GM04503 (cell line): ENCODE measurements around the gene CENPB.
"Not testable (repeated sequence)": the region's sequence is repeated elsewhere in the genome, so short reads cannot be mapped to it uniquely, and the experiment has no call there.

Experiments used
- DNase-seq: peaks from one replicate; pipeline ENCODE4 v3.0.0-alpha.2; 2012; ENCODE audit warnings: low read depth

Gene CENPB, protein sequence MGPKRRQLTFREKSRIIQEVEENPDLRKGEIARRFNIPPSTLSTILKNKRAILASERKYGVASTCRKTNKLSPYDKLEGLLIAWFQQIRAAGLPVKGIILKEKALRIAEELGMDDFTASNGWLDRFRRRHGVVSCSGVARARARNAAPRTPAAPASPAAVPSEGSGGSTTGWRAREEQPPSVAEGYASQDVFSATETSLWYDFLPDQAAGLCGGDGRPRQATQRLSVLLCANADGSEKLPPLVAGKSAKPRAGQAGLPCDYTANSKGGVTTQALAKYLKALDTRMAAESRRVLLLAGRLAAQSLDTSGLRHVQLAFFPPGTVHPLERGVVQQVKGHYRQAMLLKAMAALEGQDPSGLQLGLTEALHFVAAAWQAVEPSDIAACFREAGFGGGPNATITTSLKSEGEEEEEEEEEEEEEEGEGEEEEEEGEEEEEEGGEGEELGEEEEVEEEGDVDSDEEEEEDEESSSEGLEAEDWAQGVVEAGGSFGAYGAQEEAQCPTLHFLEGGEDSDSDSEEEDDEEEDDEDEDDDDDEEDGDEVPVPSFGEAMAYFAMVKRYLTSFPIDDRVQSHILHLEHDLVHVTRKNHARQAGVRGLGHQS

GRCh38 chr20:3786665-3787323, at the start of gene CENPB:
CENPB (minus strand) TSS chr20:3786740; CDS start chr20:3786483, 257 bp downstream.
- no peak for DNase-seq

GRCh38 chr20:3836132-3836531, 49.6 kb upstream of the CENPB start:
- DNase-seq, result no peak

GRCh38 chr20:3829891-3830290, 43.4 kb upstream of the CENPB start:
- DNase-seq, result not testable (repeated sequence)

DNA sequence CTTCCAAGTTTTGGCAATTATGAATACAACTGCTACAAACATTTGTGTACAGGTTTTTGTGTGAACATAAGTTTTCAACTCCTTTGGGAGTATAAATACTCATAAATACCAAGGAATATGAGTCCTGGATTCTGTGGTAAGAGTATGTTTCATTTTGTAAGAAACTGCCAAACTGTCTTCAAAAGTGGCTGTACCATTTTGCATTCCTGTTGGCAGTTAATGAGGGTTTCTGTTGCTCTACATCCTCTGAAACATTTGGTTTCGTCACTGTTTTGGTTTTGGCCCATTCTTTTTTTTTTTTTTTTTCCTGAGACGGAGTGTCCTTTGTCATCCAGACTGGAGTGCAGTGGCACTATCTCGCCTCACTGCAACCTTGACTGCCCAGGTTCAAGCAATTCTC, 42.3 kb upstream of the CENPB start:
- peak; percentile 54 for DNase-seq

GRCh38 chr20:3826420-3826819, 39.9 kb upstream of the CENPB start:
- DNase-seq, result no peak

- DNase-seq, result no peak
These were observed 39.0 kb upstream of the CENPB start for GRCh38 chr20:3825526-3825925.

DNA sequence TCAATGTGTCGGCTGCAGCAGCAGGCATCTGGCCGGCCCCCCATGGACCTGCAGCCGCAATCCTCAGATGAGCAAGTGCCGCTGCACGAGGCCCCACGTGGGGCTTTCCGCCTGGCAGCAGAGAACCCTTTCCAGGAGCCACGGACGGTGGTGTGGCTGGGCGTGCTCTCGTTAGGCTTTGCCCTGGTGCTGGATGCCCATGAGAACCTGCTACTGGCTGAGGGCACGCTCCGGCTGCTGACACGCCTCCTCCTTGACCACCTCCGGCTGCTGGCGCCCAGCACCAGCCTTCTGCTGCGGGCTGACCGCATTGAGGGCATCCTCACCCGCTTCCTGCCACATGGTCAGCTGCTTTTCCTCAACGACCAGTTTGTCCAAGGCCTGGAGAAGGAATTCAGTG, 37.3 kb upstream of the CENPB start:
- no peak for DNase-seq

DNA sequence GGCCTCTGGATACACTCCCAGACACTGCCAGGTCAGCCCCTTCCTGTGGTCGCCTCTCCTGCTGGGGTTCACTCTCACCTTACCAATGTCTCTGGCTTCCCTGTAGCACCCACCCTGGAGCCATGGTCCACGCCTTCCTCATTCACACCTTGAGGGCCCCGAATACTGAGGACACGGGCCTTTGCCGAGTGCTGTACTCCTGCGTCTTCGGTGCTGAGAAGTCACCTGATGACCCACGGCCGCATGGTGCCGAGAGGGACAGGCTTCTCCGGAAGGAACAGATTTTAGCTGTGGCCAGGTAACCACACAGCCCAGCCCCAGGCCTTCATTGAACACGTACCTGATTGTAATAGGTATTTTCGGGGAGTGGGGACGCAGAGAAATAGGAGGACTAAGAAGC, 35.5 kb upstream of the CENPB start:
- no peak for DNase-seq

- no peak for DNase-seq
These were observed 34.6 kb upstream of the CENPB start for GRCh38 chr20:3820901-3821727.

DNA sequence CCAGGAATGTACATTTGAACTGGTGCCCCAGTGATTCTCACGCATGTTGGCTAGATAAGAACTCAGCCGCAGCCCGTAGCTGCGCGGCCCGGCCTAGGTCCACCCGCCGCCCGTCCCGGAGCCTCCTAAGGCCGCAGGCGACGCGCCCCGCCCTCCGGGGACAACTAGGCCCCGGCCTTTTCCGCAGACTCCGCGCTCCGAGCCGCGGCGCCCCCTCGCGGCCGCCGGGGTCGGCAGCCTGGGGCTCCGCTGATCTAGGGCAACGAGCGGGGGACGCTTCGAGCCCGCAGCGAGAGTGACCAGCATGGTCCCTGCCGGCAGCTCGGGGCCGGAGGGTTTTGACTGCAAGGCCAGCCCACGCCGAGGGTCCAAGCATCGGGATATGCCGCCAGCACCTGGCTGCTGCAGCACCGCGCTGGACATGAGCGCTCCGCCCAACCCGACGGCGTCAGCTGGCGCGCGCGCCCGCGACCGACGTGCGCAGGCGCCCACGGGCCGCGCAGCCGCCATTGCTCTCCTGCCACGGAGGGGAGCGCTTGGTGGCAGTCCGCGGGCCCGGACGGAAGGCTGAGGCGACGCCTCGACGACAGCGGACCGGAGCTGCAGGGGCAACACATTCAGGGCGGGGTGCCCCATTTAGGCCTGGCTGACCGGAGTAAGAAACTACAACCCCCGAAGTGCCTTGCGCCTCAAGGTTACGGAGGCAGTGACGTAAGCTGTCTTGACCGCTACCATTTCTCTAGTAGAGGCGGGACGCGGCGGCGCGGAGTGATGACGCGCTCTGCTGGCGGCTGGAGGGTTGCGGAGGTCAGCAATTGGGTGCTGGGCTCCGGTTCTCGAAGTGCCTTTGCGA, 33.7 kb upstream of the CENPB start, which contains the start of gene AP5S1:
TSS of gene AP5S1 (plus strand) at position 500 of the 853 bp plus-strand sequence. CDS start 1,571 bp downstream, outside the sequence.
- DNase-seq, result peak; percentile 72

DNA sequence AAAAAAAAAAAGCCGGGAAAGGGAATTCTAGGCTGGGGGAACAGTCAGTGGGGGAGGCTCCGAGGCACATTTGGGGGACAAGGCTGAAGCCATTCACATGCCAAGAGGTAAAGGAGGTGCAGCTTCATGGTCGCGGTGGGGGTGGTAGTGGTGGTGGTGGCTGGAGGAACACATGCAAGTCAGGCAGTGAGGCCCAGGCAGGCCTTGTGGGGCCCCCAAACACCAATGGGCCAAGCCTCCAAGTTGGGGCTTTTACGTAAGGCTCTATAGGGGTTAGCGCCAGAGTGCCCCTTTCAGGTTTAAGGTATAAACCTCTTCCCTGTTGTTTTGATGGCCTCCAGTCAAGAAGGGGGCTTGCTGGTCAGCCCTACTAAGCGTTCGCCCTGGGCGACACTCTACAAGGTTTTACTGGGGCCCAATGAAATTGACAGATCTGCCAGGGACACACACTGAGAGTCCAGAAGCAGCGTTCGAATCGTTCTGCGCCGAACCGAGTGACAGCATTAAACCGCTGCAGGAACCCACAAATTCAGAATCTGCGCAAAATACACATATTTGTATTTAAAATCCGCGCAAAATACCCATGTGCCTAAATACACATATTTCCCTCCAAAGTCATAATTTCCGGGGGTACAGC, 33.0 kb upstream of the CENPB start:
- DNase-seq, result no peak

GRCh38 chr20:3818155-3819151, 31.9 kb upstream of the CENPB start:
- peak; percentile 39 for DNase-seq

- no peak for DNase-seq
These were observed 29.3 kb upstream of the CENPB start for GRCh38 chr20:3815703-3816315.

DNA sequence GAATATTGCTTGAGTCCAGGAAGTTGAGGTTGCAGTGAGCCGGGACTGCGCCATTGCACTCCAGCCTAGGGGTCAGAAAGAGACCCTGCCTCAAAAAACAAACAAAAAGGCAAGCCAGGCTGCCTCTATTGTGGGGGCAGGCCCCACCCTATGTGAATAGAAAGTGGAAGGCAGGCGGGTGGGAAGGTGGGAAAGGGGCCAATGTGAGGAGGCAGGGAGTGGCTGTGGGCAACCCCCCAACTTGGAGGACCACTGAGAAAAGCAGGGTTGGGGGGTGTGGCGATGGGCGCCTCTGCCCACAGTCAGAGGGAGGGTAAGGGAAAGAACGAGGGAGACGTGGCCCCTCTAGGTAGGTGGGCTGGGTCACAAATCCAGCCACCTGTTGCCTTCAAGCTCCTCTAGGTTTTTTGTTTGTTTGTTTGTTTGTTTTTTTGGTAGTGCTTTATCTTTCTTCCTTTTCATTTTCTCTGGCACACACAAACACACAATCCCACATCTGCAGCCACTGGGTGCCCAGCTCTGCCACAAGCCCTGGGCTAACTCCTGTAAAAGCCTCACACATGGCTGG, 28.5 kb upstream of the CENPB start:
- no peak for DNase-seq

- no peak for DNase-seq
These were observed 27.5 kb upstream of the CENPB start for GRCh38 chr20:3813848-3814581.

DNA sequence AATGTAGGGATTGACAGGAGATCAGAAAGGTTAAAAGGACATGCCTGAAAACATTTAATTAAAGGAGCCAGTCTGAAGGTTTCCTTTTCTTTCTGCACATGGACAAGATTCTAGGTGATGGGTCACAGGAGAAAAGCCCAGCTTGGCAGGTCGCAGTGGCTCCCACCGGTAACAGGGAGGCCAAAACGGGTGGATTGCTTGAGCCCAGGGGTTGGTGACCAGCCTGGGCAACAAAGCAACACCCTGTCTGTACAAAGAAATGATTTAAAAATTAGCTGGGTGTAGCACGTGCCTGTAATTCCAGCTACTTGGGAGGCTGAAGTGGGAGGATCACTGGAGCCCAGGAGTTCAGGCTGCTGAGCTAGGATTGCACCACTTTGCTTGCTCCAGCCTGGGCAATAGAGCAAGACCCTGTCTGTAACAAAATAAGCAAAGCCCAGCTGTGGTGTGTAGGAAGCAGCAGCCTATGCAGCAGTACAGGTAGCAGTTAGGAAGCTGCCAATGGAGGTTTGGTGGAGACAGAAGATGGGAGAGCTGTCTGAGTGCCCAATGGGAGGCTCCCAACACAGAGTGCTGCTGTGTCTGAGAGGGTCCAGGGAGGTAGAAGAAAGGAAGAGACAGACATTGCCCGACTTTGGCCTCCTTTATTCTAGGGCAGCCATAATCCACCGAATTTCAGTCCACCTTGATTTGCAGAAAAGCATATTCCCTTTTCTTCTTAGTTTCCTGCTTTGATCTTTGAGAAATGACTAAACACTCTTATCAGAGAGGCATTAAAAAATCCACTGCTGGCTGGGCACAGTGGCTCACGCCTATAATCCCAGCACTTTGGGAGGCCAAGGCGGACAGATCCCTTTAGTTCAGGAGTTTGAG, 26.7 kb upstream of the CENPB start:
- DNase-seq, result no peak

- DNase-seq, result no peak
These were observed 25.7 kb upstream of the CENPB start for GRCh38 chr20:3812259-3812681.
